ENCODE data around the gene PEF1.

PEF1 gene

GRCh38 chr1:31659889-31660288 is 15.2 kb upstream of the PEF1 start:
- DNase-seq (ENCODE audit: extremely low spot score): no peak
- no peak for TF ChIP-seq CTCF (IDR thresholded peaks at IDR 0.05; ENCODE audit: control extremely low read depth, extremely low read depth, low read depth, missing control alignments)
- ChIA-PET POLR2A (no interaction called here), CTCF (interaction anchor here (1.8 to 11.0 kb wide), 2 partner anchors 86 to 129 kb away, joined by 6 to 87 read pairs; no protein-coding TSS in a partner anchor)

DNA sequence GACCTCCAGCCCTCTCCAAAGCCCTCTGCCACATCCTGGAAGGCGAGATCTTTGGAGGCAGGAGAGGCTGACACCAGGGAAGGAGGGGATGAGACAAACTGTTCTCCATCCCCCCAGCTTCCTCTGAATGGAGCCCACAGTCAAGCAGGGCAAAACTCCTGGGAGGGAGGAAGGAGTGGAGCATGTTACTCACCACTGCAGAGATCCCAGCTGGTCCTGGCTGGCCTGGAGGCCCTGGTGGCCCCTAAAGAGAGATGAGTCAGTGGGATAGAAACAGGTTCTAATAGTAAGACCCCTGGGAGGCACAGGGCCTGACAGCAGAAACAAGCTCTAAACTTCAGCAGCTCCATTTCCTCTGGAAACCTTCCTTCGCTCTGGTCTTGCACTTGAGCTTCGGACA is 14.0 kb upstream of the PEF1 start:
- POLR2A ChIA-PET: no interaction called here
- TF ChIP-seq CTCF (IDR thresholded peaks at IDR 0.05; ENCODE audit: control extremely low read depth, extremely low read depth, low read depth, missing control alignments): no peak
- no peak for DNase-seq (ENCODE audit: extremely low spot score)
- CTCF ChIA-PET: interaction anchor here (1.8 to 11.0 kb wide), 2 partner anchors 87 to 130 kb away, joined by 6 to 87 read pairs; no protein-coding TSS in a partner anchor

DNA sequence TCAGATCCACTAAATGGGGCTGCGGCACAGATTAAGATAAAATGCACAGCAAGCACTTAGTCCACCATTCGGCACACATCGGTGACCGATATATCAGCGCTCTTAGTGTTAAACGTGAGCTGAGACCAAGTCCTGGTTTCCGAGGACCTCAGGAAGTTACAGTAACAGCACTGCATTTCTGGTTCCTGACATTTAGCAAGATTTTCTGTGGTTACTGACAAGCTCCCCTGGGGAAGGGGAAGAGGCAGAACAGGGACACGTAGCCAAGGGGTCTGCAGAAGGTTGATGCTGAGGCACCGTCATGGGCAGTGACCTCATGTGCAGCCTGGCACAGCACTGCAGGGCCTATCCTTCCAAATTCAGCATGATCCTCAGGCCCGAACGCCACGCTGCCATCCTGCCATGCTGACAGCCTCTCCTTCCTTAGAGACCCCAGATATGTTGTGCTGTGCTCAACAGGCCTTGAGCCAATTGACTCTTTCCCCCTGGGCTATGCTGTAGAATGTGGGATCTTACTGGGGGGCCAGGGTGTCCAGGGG is 13.4 kb upstream of the PEF1 start:
- ChIA-PET POLR2A (no interaction called here), CTCF (interaction anchor here (11.0 kb wide), 1 partner anchor 131 kb away, joined by 87 read pairs; no protein-coding TSS in a partner anchor)
- DNase-seq (ENCODE audit: extremely low spot score): no peak
- no peak for TF ChIP-seq CTCF (IDR thresholded peaks at IDR 0.05; ENCODE audit: control extremely low read depth, extremely low read depth, low read depth, missing control alignments)

- CTCF ChIA-PET: interaction anchor here (1.6 to 11.0 kb wide), 2 partner anchors 46 to 132 kb away, joined by 4 to 87 read pairs; no protein-coding TSS in a partner anchor
Observed at GRCh38 chr1:31657020-31657804, 12.5 kb upstream of the PEF1 start.

GRCh38 chr1:31655756-31656155 is 11.1 kb upstream of the PEF1 start:
- ChIA-PET CTCF (interaction anchor here (1.0 to 1.6 kb wide), 2 partner anchors 9 to 47 kb away, joined by 4 read pairs; no protein-coding TSS in a partner anchor), POLR2A (no interaction called here)

More at GRCh38 chr1:31657020-31657804, 12.5 kb upstream of the PEF1 start:
- POLR2A ChIA-PET: no interaction called here
- no peak for TF ChIP-seq CTCF (IDR thresholded peaks at IDR 0.05; ENCODE audit: control extremely low read depth, extremely low read depth, low read depth, missing control alignments)
- DNase-seq (ENCODE audit: extremely low spot score): no peak

GRCh38 chr1:31655104-31655503 is 10.4 kb upstream of the PEF1 start:
- TF ChIP-seq CTCF (IDR thresholded peaks at IDR 0.05; ENCODE audit: control extremely low read depth, extremely low read depth, low read depth, missing control alignments): no peak
- no peak for DNase-seq (ENCODE audit: extremely low spot score)
- CTCF ChIA-PET: interaction anchor here (0.7 kb wide), 1 partner anchor 134 kb away, joined by 3 read pairs; no protein-coding TSS in a partner anchor
- POLR2A ChIA-PET: no interaction called here

More at GRCh38 chr1:31655756-31656155, 11.1 kb upstream of the PEF1 start:
- no peak for DNase-seq (ENCODE audit: extremely low spot score)
- no peak for TF ChIP-seq CTCF (IDR thresholded peaks at IDR 0.05; ENCODE audit: control extremely low read depth, extremely low read depth, low read depth, missing control alignments)
